Psoas muscle (tissue), 8 donors: ENCODE data around the gene ZDHHC11B. TPM values are rescaled to one million over a fixed set of nuclear protein-coding genes. Genes with fewer than 3 reads are reported as not detected.

ENCODE experiments used
- ATAC-seq, 4 donors: fragments of 200-7000 bp; cut with Tn5 transposase; one replicate each; pipeline ENCODE4 v1.9.1; 2020; ENCODE audit warnings: moderate library complexity in 3 of 4, mild to moderate bottlenecking in 2 of 4
- DNase-seq, 2 donors: peaks; one replicate each; pipeline ENCODE4 v3.0.0-alpha.2; 2020
- H3K27ac ChIP-seq: fragments of 200-600 bp; one replicate; pipeline ENCODE4 v1.8.0; 2022
- H3K27me3 ChIP-seq, 3 donors: fragments of 200-600 bp in 1 of 3; one replicate each; pipeline versions ENCODE4 v1.6.1 to v1.8.0; 2013 to 2022; ENCODE audit warnings: low read length in 2 of 3, mild to moderate bottlenecking in 2 of 3, moderate library complexity in 1 of 3; ENCODE audit not compliant: insufficient read depth in 3 of 3
- H3K36me3 ChIP-seq, 2 donors: fragments of 200-600 bp in 1 of 2; one replicate each; pipeline versions ENCODE4 v1.6.1 to v1.8.0; 2013 to 2022; ENCODE audit warnings: low read depth in 1 of 2, mild to moderate bottlenecking in 1 of 2, moderate library complexity in 1 of 2; ENCODE audit not compliant: insufficient read depth in 1 of 2
- H3K4me1 ChIP-seq: fragments of 200-600 bp; one replicate; pipeline ENCODE4 v1.8.0; 2022
- H3K4me3 ChIP-seq: fragments of 200-600 bp; one replicate; pipeline ENCODE4 v1.8.0; 2022; ENCODE audit warnings: mild to moderate bottlenecking
- H3K9me3 ChIP-seq: fragments of 200-600 bp; one replicate; pipeline ENCODE4 v1.8.0; 2022
- WGBS, 3 donors: extraction: QIAGEN DNeasy Blood & Tissue Kit; methylation state at CpG; one replicate each; pipeline versions ENCODE4 v1.1.6 to v1.1.7; 2013; 5-methylcytosine and 5-hydroxymethylcytosine counted together
- intact Hi-C, 2 donors: fragments of 100-400 bp; cut with DNase I; formaldehyde crosslinking; loops; one replicate each; pipeline versions ENCODE4 v1.11.0 to v1.14.2; 2022
- polyA plus RNA-seq, 3 donors: library from polyadenylated mRNA; stranded (reverse); fragments of 200-250 nt; gene quantifications; one replicate each; pipeline ENCODE4 v1.2.3, GENCODE V29; 2013
- total RNA-seq, 4 donors: library from RNA; stranded (reverse); fragmentation: NEBNext Ultra II Directional in 2 of 4; extraction: Animal tissue kit (Norgen Biotek cat#: 25700) in 2 of 4; gene quantifications; one replicate each; pipeline versions ENCODE4 v1.2.1 to v1.2.4, GENCODE V29; 2021 to 2023
- TF ChIP-seq, protein P1 (sequence below): fragments of 200-600 bp; IDR thresholded peaks from one replicate; pipeline ENCODE4 v1.8.0; 2022; ENCODE audit warnings: antibody characterized with exemption
- donor health status: healthy with polysubstance abuse.
- donor health status: DM: no; HTN: no; CAD: no; lungs with moderate emphysema.
- donor health status: Bipolar disorder and iron deficiency.
- donor health status: healthy.
- donor health status: DM: yes; HTN: yes; CAD: no.
- donor health status: DM: no; HTN: no; CAD: no.
- donor health status: DM: no; HTN: no; CAD: no.
- donor health status: DM: yes; HTN: yes; CAD: no.

Gene ZDHHC11B
- total and polyA plus RNA-seq, 7 donors: 0.38 to 7.4 (median 1.3) TPM

DNA sequence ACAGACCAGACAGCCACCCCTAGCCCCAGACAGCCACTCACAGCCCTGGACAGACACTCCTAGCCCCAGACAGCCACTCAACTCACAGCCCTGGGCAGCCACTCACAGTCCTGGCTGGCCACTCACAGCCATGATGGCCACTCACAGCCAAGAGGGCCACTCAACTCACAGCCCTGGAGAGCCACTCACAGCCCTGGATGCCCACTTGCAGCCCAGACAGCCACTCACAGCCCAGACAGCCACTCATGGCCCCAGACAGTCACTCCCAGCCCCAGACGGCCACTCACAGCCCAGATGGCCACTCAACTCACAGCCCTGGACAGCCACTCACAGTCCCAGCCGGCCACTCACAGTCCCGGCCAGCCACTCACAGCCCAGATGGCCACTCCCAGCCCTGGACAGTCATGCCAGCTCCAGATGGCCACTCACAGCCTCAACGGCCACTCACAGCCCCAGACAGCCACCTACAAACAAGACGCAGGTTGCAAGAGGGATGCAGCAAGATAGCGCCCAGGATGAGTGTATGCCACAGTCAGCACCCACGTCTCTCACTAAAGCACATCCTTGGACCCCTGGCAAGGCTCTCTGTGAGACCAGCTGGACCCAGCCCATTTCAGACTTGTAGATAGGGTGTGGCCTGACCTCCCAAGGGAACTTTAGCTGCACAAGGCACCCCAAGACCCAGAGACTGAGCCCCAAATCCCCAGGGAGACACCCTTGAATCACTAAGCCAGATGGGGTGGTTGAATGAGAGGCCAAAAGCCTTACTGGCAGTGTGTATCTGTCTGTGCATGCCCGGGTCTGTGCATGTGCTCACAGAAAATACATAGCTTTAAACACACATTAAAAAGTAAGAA lies 22.4 kb downstream of the ZDHHC11B start:
- no peak overlapping the region for H3K27ac ChIP-seq
- peaks cover 25% of the 10 kb centered on the region for H3K4me1 ChIP-seq
- no peaks in the 10 kb centered on the region for H3K27me3 ChIP-seq
- no peak overlapping the region for H3K4me3 ChIP-seq
- ATAC-seq (no peak), DNase-seq (peak in 1 of 2 donors; percentile 48)
- H3K9me3 ChIP-seq: no peaks in the 10 kb centered on the region
- intact Hi-C loops: loop anchor here in 1 of 2 donors (10.0 kb wide), 1 partner anchor 83 kb away; no protein-coding TSS in a partner anchor
- 69 to 86% (median 84%) methylated on average over 8 of the region's 8 CpGs for WGBS, 3 donors
- TF ChIP-seq, protein P1, sequence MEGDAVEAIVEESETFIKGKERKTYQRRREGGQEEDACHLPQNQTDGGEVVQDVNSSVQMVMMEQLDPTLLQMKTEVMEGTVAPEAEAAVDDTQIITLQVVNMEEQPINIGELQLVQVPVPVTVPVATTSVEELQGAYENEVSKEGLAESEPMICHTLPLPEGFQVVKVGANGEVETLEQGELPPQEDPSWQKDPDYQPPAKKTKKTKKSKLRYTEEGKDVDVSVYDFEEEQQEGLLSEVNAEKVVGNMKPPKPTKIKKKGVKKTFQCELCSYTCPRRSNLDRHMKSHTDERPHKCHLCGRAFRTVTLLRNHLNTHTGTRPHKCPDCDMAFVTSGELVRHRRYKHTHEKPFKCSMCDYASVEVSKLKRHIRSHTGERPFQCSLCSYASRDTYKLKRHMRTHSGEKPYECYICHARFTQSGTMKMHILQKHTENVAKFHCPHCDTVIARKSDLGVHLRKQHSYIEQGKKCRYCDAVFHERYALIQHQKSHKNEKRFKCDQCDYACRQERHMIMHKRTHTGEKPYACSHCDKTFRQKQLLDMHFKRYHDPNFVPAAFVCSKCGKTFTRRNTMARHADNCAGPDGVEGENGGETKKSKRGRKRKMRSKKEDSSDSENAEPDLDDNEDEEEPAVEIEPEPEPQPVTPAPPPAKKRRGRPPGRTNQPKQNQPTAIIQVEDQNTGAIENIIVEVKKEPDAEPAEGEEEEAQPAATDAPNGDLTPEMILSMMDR: no peak
- H3K36me3 ChIP-seq: peaks cover 0 to 26% of the 10 kb centered on the region in 2 donors

DNA sequence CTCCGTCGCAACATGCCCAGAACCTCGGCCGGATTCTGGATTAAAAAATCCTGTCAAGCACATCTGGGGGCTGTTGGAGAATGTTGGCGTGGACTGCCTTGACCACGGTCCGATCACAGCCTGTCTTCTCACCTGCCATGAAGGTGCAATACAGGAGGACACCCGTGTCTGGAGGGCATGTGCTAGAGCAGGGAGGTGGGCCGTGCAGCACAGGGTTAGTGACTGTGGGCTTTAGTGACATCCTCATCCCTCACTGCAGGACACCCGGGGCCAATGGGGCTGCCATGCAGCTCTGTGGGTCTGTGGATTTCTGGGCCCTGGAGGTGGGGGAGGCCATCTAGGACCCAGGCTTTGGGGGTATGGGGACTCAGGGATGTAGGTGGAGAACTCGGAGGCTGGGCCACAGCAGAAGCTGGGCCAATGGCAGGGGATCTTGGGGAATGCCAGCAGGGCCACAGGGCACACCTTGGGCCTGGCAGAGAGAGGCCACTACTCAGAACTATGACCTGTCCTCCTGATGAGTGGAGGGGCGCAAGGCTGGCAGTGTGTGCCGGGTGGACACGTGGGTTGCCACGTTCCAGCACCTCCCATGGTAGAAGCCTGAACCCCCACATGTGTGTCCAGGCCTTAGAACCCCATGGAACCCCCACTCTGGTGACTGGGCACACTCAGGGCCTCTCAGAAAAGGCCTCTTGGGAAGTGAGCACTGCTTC lies 23.3 kb downstream of the ZDHHC11B start:
- 82 to 87% (median 85%) methylated on average over 15 of the region's 15 CpGs for whole genome bisulfite sequencing, 3 donors
- TF ChIP-seq, protein P1: no peak
- peaks cover 0 to 23% of the 10 kb centered on the region in 2 donors for H3K36me3 ChIP-seq
- ATAC-seq: no peak
- no peaks in the 10 kb centered on the region for H3K27me3 ChIP-seq
- no peak overlapping the region for H3K4me3 ChIP-seq
- peaks cover 25% of the 10 kb centered on the region for H3K4me1 ChIP-seq
- H3K9me3 ChIP-seq: no peaks in the 10 kb centered on the region
- no peak overlapping the region for H3K27ac ChIP-seq
- DNase-seq: no peak
- intact Hi-C loops: loop anchor here in 1 of 2 donors (10.0 kb wide), 1 partner anchor 84 kb away; no protein-coding TSS in a partner anchor

DNA sequence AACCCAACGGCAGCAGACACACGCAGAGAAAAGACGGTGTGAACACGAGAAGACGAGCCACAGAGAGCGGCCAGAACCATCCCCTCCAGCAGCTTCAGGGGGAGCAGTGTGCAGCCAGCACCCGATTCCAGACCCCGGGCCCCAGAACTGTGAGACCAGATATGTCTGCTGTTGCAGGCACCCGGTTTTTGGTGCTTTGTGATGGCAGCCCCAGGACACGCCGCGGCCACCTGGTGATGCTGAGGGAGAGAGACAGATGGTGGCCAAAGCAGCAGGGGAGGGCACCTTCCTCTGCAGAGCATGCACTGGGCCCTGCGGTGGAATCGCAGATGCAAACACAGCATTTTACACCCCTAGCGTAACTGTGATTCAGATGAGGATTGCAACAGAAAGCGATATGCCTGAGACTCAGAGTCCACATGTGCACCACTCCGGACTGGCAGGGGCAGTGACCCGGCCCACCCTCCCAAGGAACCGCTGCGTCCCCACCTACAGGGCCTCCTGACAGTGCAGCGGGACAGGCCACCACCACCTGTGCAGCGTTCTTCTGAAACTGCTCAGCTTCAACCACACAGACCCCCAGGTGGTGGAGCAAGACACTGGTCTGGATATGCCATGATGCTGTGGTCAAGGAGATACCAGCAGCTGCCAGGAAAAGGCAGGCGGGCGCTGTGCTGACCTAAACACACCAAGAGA lies 24.0 kb downstream of the ZDHHC11B start:
- H3K9me3 ChIP-seq: no peaks in the 10 kb centered on the region
- peaks cover 0 to 18% of the 10 kb centered on the region in 2 donors for H3K36me3 ChIP-seq
- H3K27me3 ChIP-seq: no peaks in the 10 kb centered on the region
- 96% methylated on average over 24 of the region's 24 CpGs for WGBS, 3 donors
- no peak overlapping the region for H3K27ac ChIP-seq
- ATAC-seq (no peak), DNase-seq (no peak)
- intact Hi-C loops: loop anchor here in 1 of 2 donors (10.0 kb wide), 1 partner anchor 84 kb away; no protein-coding TSS in a partner anchor
- no peak overlapping the region for H3K4me3 ChIP-seq
- TF ChIP-seq, protein P1: no peak
- H3K4me1 ChIP-seq: peaks cover 25% of the 10 kb centered on the region

DNA sequence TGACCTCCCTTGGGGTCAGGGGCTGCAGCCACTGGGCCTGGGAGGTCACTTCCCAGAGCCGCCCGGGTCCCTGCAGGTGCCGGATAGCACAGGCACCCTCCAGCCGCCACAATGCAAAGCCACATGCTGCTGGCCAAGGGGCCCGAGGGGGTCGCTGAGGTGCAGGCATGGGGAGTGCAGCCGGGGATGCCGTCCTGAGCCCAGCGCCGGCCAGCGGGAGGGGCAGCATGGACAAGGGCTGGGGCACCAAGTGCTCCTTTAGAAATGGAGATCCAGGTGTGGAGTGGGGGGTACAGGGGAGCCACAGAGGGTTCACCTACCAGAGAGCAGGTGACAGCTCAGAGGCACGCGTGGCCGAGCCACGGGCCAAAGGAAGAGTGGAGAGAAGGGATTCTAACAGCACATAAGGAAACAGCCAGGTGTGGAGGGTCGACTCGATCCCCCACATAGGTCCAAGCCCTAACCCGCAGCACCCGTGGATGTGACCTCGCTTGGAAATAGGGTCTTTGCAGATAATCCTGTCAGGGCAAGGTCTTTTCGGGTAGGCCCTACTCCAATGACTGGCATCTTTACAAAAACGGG lies 24.7 kb downstream of the ZDHHC11B start:
- H3K4me3 ChIP-seq: no peak overlapping the region
- WGBS, 3 donors: 94 to 95% (median 94%) methylated on average over 22 of the region's 22 CpGs
- TF ChIP-seq, protein P1: no peak
- ATAC-seq: peak in 1 of 4 donors; percentile 1
- peaks cover 0 to 13% of the 10 kb centered on the region in 2 donors for H3K36me3 ChIP-seq
- intact Hi-C loops: loop anchor here (2.0 to 10.0 kb wide), 2 partner anchors 85 to 87 kb away; no protein-coding TSS in a partner anchor
- peaks cover 25% of the 10 kb centered on the region for H3K4me1 ChIP-seq
- H3K9me3 ChIP-seq: no peaks in the 10 kb centered on the region
- no peaks in the 10 kb centered on the region for H3K27me3 ChIP-seq
- DNase-seq: peak in 1 of 2 donors; percentile 31
- H3K27ac ChIP-seq: no peak overlapping the region
